GM18873 (cell line): ENCODE results near the gene CFI.

Experiments used
- ATAC-seq: cut with Tn5 transposase; IDR thresholded peaks from one replicate; pipeline ENCODE4 v1.9.1; 2021; ENCODE audit warnings: mild to moderate bottlenecking, moderate library complexity, moderate number of reproducible peaks; ENCODE audit not compliant: unreplicated experiment, low FRiP score

Gene CFI

DNA sequence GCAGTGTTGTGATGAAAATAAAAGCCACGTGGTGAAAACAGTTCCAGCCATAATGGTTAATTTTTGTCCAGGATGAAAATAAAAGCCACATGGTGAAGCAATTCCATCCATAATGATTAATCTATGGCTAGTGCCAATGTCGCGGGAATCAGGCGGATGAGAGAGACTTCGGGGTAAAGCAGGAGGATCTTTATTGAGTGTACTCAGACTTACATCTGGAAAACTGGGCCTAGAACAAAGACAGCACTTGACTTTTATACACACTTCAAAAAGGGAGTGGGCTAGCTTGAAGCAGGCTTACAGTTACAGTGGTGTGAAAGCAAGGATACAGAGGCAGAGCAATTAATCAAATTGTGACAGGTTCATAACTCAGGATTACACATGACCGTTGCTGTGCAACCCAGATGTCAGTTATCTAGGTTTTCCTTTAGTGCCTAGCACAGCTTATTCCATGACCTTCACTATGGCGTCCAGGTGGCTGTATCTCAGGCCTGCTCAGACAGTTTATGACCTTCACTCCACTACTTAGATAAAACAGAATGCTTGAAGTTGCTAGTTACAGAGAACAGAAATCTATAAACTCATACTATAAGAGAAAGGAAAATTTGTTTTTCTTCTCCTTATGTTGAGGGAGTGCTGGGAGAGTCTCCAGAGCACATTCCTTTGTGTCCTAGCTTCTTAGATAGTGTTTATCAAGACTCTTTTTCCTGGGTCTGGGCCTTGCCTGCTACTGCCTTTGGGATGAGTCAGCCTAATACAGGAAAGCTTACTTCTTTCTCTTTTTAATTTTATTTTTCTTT lies 66.0 kb downstream of the CFI start:
- no peak for ATAC-seq

DNA sequence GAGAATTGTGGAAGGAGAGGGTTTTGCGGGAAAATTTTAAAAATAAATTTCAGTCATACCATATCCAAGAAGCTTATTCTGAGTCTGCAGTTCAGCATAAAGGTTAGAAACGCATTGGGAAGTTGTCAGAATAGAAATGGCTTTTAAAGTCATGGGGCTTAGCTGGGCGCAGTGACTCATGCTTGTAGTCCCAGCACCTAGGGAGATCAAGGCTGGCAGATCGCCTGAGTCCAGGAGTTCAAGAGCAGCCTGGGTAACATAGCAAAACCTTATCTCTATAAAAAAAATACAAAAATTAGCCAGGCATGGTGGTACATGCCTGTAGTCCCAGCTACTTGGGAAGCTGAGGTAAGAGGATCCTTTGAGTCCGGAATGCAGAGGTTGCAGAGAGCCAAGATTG lies 68.1 kb downstream of the CFI start:
- no peak for ATAC-seq

DNA sequence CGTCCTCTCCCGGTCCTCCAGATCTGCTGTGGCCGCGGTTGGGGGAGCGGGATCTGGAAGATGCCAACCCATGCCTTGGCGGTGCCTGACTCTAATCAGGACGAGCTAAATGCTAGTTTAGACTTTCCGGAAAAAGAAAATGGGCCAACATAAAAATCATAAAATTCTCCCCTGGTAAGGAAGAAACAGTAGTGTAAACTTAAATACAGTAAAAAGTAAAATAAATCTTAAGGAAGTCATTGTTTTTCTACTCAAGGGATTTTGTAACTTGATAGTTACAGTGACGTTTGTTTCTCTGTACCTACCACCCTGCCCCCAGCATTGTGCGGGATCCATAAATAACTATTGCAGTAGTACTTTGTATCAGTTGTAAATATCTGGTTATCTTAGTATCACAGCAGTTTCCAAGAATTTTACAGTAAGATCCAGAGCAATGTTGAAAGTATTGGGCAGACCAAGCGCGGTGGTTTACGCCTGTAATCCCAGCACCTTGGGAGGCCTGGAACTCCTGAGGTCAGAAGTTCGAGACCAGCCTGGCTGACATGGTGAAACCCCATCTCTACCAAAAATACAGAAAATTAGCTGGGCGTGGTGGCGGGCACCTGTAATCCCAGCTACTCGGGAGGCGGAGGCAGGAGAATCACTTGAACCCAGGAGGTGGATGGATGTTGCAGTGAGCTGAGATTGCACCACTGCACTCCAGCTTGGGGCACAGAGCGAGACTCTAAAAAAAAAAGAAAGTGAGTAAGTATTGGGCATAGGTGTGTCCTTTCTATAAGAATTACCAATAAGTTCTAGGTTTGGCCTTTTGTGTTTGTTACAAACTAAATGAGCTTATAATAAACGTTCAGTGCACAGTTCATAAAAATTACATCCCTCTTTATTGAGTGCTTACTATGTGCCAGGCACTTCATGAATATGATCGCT lies 70.9 kb downstream of the CFI start:
- no peak for ATAC-seq

DNA sequence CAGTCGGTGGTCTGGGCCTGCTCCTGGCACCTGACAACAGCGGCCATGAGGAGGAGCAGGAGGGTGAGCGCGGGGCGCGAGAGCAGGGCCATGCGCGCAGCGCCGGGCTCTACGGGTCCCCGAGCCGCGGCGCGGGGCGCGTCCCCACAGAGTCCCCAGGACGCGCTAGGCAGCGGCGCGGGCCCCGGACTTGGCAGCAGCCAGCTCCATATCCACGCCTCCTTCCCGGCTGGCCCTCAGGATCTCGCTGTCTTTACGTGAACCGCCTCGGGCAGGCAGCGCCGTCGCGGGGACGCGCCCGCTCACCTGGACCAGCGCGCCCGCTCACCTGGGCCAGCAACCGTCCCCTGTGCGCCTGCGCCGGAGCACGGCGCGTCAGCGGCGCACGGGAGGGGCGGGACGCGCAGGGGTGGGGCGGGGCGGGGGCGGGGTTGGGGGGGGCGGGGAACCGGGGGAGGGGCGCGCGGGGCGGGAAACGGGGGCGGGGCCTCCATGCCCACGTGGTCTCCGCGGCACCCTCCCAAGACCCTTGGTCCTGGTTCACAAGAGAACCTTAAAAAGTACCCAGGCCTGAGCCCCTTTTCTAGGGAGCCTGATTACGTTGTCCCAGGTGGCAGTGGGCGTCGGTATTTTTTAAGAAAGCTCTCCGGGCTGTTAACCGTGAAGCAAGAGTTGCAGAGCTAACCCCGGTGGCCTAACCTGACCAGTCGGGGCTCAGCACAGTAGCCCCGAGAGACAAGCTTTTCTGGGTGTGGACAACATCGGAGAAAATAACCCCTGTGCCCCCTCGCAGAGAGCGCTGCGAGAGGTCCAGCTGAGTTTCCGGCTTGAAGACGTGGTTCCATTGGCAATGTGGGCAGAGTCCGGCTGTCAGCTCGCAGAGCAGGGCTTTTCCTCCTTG lies 71.8 kb downstream of the CFI start, which contains the start of gene PLA2G12A:
TSS of gene PLA2G12A (minus strand) at position 353 of the 901 bp plus-strand sequence. CDS start at position 92, 261 bp downstream.
- peak; percentile 68 for ATAC-seq

DNA sequence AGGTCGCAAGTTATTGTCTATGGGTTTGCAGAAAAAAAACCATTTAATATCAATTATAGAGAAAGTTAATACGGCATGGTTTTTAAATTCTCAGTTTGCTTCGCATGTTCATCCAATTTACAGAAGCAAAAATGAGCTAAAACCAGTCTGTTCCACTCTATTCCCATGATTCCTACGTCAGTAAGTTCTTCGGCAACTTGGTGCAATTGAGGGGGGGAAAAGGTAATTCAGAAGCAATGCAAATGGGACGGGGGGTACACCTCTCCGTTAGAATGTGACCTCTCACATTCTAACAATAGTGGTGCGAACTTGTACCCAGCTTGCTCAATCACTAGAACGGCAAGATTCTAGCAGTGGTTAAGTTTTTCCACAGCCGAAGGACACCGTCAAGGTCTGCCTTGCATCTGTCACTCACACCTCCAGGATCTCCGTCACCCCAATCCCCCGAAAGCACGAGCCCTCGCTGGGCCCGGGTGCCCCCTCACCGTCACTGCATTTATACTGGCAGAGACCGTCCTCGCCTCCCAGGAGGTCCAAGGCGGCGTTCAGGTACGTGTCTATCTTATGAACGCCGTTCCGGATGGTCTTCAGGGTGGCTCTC lies 72.6 kb downstream of the CFI start:
- peak; percentile 26 for ATAC-seq

DNA sequence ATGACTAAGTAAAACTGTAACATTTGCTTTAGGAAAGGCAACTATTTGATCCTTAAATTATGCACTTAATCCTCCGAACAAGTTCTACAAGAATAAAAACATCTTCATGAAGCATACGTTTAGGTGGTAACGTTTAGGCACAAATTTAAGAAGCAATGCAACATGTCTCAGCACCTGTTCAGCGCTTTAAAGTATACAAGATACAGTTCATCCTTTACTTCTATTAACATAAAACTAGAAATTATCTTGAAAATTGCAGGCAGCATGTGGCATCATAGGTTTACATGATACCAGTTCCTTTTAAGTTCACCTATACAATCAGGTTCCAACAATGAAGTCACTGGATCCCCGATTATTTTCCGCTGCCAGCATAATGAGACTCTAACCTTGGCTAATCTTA lies 73.4 kb downstream of the CFI start:
- no peak for ATAC-seq

DNA sequence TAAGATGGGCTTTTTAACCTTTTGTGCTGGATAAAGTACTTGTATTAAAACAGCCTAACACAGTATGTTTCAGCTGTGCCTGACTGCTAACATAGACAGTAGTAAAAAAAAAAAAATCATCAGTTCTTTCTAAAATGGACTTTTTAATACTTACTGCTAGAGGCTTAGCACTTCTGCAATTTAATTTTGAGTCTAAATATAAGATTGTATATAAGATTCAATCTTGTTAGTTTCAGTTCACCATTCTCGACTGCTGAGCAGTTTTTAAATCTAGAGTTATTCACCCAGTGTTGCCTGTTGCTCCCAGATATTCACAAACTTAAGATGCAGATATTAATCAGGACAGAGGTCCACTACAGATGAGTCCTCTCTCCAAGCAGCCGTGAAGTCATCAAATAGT lies 78.7 kb downstream of the CFI start:
- ATAC-seq: no peak

DNA sequence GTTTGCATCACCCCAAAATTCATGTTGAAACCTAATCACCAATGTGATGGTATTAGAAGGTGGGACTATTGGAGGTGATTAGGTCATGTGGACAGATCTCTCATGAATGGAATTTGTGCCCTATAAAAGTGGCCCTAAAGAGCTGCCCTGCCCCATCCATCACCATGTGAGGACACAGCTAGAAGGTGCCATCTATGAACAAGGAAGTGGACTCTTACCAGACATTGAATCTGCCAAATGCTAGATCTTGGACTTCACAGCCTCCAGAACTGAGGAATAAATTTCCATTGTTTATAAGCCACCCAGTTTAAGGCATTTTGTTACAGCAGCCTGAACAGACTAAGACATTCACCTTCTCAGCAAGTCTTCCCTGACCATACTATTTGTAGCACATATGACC lies 79.4 kb downstream of the CFI start:
- ATAC-seq: no peak

DNA sequence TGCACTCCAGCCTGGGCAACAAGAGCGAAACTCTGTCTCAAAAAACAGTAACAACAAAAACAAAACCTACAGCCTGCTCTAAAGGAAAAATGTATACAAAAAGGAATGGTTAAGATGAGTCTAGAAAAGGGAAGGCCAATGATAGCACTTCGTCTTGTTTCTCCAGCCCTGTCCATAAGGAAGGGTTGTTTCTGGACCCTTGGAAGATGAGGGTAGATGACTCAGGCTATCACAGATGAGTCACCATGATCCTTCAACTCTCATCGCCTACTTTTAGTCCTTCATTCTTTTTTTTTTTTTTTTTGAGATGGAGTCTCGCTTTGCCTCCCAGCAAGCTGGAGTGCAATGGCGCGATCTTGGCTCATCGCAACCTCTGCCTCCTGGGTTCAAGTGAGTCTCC lies 80.8 kb downstream of the CFI start:
- ATAC-seq: no peak

DNA sequence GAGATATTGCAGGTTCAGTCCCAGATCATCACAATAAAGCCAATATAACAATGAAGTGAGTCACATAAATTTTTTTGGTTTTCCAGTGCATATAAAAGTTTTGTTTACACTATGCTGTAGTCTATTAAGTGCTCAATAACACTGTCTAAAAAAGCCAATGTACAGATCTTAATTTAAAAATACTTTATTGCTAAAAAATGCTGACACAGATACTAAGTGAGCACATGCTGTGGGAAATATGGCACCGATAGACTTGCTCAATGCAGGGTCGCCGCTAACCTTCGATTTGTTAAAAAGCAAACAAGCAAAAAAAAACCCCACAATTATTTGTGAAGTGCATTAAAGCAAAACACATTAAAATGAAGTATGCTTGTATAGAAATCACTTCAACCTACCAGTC lies 82.2 kb downstream of the CFI start:
- ATAC-seq: no peak

DNA sequence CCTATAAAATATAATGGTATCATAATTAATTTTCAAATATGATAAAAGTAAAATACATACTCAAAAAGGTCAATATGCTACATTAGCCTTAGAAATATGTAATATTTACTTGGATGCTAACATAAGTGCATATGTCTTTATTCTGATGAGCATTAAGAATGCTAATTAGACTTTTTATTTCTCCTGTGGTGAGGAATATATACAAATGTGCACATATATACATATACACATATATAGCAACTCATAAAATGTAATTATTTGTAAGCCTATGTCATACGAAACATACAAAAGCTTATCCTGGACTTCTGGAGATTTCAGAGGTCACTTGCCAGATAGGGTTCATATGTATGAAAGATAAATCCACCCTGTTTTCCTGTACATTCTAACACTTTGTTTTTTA lies 83.0 kb downstream of the CFI start:
- ATAC-seq: no peak

DNA sequence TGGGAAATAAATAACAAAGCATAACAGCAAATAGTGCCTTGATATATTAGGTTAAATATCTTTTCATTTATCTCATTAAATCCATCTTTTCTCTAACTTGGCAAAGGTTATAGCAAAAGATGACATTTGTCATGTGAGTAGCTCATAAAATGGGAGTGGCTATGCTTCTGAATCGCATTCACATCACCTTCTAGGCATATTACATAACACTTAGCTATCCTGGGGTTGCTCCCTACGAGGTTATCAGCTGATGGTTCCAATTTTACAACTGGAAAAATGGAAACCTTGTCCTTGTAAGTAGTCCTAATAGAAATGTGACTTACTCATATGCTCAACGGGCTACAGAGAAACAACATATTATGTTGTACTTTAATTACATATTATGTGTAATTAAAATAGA lies 88.3 kb downstream of the CFI start:
- no peak for ATAC-seq

DNA sequence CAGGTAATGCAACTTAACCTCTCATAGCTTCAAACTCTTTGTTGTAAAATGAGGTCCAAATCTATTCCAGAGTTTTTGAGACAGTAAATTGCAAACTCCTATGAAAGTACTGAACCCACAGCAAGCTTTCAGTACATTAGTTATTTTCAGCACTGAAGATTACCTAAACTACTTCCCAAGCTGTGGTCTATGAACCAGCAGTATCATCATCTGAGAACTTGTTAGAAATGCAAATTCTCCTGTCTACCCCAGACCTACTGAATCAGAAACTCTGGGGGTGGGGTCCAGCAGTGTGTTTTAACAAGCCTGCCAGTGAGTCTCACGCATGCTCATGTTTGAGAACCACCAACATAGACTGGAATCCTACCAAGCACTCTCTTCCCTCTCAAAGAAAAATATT lies 92.8 kb downstream of the CFI start:
- ATAC-seq: peak; percentile 94

DNA sequence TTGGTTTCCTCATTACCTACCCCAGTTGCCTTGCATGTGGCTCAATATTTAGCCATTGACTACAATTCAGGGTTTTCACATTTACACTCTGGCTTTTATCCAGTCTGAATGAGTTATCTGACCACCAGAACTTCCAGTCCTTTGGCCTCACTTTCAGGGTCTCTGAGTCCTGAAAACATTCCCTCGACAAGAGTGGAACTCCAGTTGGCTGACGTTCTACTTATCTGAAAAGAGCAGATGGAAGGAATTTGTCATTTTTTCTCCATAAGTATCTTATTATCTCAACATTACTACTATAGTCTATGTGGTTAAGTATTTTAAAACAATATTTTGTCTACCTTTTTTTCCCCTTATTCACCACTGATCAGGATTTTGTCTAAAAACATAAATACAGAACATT lies 93.4 kb downstream of the CFI start:
- no peak for ATAC-seq

DNA sequence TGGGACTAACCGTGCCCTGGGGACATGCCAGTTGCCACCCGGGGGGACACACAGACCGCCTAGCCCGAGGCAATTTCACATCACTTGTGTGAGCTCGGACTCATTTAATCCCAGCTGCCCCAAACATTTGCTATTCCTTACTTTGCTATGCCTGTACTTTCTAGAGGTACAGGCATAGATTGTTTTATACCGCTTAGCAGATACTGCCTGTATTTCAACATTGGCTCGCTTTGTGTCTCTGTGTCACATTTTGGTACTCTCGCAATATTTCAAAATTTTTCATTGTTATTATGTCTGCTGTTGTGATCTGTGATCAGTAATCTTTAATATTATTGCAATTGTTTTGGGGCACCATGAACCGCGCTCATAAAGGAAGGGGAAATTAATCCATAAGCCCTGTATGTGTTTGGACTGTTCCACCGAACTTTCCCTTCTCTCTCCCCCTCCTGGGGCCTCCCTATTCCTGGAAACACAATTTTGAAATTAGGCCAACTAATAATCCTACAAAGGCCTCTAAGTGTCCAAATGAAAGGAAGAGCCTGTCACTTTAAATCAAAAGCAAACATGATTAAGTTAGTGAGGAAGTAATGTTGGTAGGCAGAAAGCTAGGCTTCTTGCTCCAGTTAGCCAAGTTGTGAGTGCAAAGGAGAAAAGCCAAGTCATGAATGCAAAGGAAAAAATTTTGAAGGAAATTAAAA lies 98.0 kb downstream of the CFI start:
- no peak for ATAC-seq

DNA sequence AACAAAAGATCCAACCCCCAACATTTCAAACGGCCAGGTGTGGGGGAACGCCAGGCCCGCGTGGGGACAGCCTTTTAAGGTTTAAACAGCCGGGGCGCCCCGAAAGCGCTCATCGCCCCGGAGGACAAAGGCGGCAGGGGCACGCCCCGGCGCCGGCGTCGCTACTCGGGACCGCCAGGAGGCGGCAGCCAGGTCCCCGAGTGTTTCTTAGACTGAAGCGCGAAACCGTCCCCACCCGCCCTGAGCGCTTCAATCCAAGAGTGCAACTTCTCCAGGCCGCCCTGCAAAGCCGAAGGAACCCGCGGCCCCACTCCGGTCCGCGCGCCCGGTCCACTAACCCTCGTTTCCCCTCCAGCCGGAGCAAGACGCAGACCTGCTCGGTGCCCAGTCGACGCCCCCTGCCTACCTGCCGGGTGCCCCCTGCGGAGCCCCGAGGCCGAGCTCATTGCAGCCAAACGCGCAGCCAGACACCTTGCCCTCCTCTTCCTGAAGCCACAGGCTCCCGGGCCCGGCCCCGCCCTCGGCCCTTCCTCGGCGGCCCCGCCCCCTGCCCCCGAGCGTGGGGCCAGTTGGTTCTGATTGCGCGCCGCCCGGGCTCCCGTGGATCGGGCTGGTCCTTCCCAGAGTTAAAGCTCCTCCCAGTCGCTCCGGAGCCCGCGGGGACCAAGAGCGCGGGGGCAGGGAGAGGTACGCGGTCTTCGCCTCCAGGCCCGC lies 98.7 kb downstream of the CFI start, which contains the start of gene CASP6:
TSS of gene CASP6 (minus strand) at position 496 of the 714 bp plus-strand sequence. CDS start at position 446, 50 bp downstream.
- ATAC-seq: peak; percentile 58

DNA sequence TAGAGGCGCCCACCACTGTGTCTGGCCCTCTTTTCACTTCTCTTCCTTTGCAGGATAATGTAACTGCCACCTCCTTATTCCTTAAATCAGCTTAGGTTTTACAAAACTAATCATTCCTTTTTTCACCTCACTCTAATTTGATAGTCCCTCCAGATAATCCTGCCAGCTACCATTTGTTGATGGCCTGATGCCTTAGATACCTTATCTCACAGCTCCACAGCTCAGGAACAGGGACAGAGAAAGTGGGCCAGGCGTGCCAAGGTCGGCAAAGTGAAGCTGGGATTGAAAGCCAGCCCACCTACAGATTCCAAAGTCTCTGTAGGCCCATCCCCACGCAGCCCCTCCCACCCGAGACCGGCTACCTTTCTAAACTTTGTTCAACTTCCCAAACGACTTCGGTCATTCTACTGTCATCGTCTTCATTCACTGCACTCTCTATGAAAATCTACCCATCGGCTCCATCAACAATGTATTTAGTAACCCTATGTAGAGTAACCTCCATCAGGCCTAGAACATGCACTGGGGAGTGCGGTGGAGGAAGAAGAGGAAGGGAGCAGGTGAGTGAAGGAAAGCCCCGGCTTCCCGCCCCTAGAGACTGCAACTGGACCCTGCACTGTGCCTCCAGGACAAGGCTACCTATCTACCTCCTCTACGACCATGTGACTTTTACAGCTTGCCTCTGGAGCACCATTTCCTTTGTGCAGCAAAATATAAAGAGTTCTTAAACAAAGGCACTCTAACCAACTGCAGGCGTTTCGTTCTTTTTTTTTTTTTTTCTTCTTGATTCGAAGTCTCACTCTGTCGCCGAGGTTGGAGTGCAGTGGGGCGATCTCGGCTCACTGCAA lies 100.0 kb downstream of the CFI start:
- no peak for ATAC-seq
